MM.1S (cell line): Measurements from ENCODE around the gene AMFR.

Experiments used
- DNase-seq: peaks from one replicate; pipeline ENCODE4 v3.0.0-alpha.2; 2015
- H2AFZ ChIP-seq: fragments of 300-600 bp; sonication (generic); 2 replicates; pipeline ENCODE4 v1.6.0; 2016; ENCODE audit warnings: antibody characterized with exemption, low read length
- H3F3A ChIP-seq: fragments of 300-600 bp; sonication (generic); 2 replicates; pipeline ENCODE4 v1.6.1; 2016; ENCODE audit warnings: mild to moderate bottlenecking, antibody characterized with exemption, low read length, moderate library complexity, mixed read lengths; ENCODE audit not compliant: insufficient read depth
- H3K27ac ChIP-seq: fragments of 300-600 bp; sonication (generic); 2 replicates; pipeline ENCODE4 v1.5.1; 2016; ENCODE audit warnings: mild to moderate bottlenecking, low read length
- H3K27me3 ChIP-seq: fragments of 300-600 bp; sonication (generic); replicated peaks from 2 replicates; pipeline ENCODE4 v1.6.0; 2016; ENCODE audit warnings: low read length; ENCODE audit not compliant: insufficient read depth
- H3K36me3 ChIP-seq: fragments of 300-600 bp; sonication (generic); replicated peaks from 2 replicates; pipeline ENCODE4 v1.6.1; 2016; ENCODE audit warnings: mild to moderate bottlenecking, low read length, mixed read lengths; ENCODE audit not compliant: insufficient read depth
- H3K4me1 ChIP-seq: fragments of 300-600 bp; sonication (generic); 2 replicates; pipeline ENCODE4 v1.6.1; 2016; ENCODE audit warnings: low read length, mixed read lengths
- H3K4me2 ChIP-seq: fragments of 300-600 bp; sonication (generic); 2 replicates; pipeline ENCODE4 v1.6.0; 2016; ENCODE audit warnings: low read depth, low read length
- H3K4me3 ChIP-seq: fragments of 300-600 bp; sonication (generic); 2 replicates; pipeline ENCODE4 v1.5.1; 2016; ENCODE audit warnings: low read length, mixed read lengths
- H3K79me2 ChIP-seq: fragments of 300-600 bp; sonication (generic); 2 replicates; pipeline ENCODE4 v1.6.1; 2016; ENCODE audit warnings: mixed run types, low read length, mixed read lengths
- H3K9ac ChIP-seq: fragments of 300-600 bp; sonication (generic); 2 replicates; pipeline ENCODE4 v1.6.1; 2016; ENCODE audit warnings: low read length, mixed read lengths
- H3K9me2 ChIP-seq: fragments of 300-600 bp; sonication (generic); replicated peaks from 2 replicates; pipeline ENCODE4 v1.6.1; 2016; ENCODE audit warnings: mild to moderate bottlenecking, low read length, mixed read lengths; ENCODE audit not compliant: insufficient read depth
- H3K9me3 ChIP-seq: fragments of 300-600 bp; sonication (generic); replicated peaks from 2 replicates; pipeline ENCODE4 v1.6.1; 2016; ENCODE audit warnings: mild to moderate bottlenecking, low read length, mixed read lengths; ENCODE audit not compliant: insufficient read depth
- H4K20me1 ChIP-seq: fragments of 300-600 bp; sonication (generic); 2 replicates; pipeline ENCODE4 v1.6.1; 2016; ENCODE audit warnings: mild to moderate bottlenecking, low read length, moderate library complexity, mixed read lengths; ENCODE audit not compliant: insufficient read depth
- EZH2 ChIP-seq: fragments of 300-600 bp; sonication (generic); optimal IDR thresholded peaks from 2 replicates; pipeline ENCODE3; 2017; ENCODE audit warnings: low read depth, mild to moderate bottlenecking, antibody characterized with exemption, low read length, mixed read lengths
- EZH2phosphoT487 ChIP-seq: fragments of 300-600 bp; sonication (generic); IDR thresholded peaks from 2 replicates; pipeline ENCODE4 v1.6.1; 2018; ENCODE audit warnings: antibody characterized with exemption, low read length
- TF ChIP-seq, protein P1 (sequence below): fragments of 300-600 bp; sonication (generic); IDR thresholded peaks from 2 replicates; pipeline ENCODE4 v1.5.1; 2016; ENCODE audit warnings: antibody characterized with exemption, low read length, mixed read lengths

Gene AMFR

GRCh38 chr16:56347670-56348069 is 77.7 kb downstream of the AMFR start:
- no peak overlapping the region for H2AFZ ChIP-seq
- H3K27me3 ChIP-seq, result peaks cover 33% of the 10 kb centered on the region

GRCh38 chr16:56347166-56347565 is 78.2 kb downstream of the AMFR start:
- Histone ChIP-seq H3K4me2 (no peak overlapping the region), H3K9ac (no peak overlapping the region), H3K27ac (no peak overlapping the region), H3K9me2 (no peaks in the 10 kb centered on the region), H2AFZ (no peak overlapping the region), H3K4me3 (no peak overlapping the region), H3K79me2 (no peaks in the 10 kb centered on the region), H4K20me1 (no peaks in the 10 kb centered on the region), H3K4me1 (no peaks in the 10 kb centered on the region), H3F3A (no peaks in the 10 kb centered on the region), H3K27me3 (peaks cover 33% of the 10 kb centered on the region), H3K9me3 (no peaks in the 10 kb centered on the region), H3K36me3 (no peaks in the 10 kb centered on the region)
- DNase-seq, result no peak
- TF ChIP-seq EZH2phosphoT487, result no peak
- TF ChIP-seq EZH2, result no peak
- TF ChIP-seq, protein P1, sequence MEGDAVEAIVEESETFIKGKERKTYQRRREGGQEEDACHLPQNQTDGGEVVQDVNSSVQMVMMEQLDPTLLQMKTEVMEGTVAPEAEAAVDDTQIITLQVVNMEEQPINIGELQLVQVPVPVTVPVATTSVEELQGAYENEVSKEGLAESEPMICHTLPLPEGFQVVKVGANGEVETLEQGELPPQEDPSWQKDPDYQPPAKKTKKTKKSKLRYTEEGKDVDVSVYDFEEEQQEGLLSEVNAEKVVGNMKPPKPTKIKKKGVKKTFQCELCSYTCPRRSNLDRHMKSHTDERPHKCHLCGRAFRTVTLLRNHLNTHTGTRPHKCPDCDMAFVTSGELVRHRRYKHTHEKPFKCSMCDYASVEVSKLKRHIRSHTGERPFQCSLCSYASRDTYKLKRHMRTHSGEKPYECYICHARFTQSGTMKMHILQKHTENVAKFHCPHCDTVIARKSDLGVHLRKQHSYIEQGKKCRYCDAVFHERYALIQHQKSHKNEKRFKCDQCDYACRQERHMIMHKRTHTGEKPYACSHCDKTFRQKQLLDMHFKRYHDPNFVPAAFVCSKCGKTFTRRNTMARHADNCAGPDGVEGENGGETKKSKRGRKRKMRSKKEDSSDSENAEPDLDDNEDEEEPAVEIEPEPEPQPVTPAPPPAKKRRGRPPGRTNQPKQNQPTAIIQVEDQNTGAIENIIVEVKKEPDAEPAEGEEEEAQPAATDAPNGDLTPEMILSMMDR, result no peak

More at GRCh38 chr16:56347670-56348069, 77.7 kb downstream of the AMFR start:
- DNase-seq, result no peak
- Histone ChIP-seq H3K9me2 (no peaks in the 10 kb centered on the region), H4K20me1 (no peaks in the 10 kb centered on the region), H3K9me3 (no peaks in the 10 kb centered on the region), H3K79me2 (no peaks in the 10 kb centered on the region), H3K4me3 (no peak overlapping the region), H3F3A (no peaks in the 10 kb centered on the region), H3K36me3 (no peaks in the 10 kb centered on the region), H3K9ac (no peak overlapping the region), H3K27ac (no peak overlapping the region), H3K4me1 (no peaks in the 10 kb centered on the region), H3K4me2 (no peak overlapping the region)
- TF ChIP-seq, protein P1, result no peak
- TF ChIP-seq EZH2phosphoT487 (no peak), EZH2 (no peak)

DNA sequence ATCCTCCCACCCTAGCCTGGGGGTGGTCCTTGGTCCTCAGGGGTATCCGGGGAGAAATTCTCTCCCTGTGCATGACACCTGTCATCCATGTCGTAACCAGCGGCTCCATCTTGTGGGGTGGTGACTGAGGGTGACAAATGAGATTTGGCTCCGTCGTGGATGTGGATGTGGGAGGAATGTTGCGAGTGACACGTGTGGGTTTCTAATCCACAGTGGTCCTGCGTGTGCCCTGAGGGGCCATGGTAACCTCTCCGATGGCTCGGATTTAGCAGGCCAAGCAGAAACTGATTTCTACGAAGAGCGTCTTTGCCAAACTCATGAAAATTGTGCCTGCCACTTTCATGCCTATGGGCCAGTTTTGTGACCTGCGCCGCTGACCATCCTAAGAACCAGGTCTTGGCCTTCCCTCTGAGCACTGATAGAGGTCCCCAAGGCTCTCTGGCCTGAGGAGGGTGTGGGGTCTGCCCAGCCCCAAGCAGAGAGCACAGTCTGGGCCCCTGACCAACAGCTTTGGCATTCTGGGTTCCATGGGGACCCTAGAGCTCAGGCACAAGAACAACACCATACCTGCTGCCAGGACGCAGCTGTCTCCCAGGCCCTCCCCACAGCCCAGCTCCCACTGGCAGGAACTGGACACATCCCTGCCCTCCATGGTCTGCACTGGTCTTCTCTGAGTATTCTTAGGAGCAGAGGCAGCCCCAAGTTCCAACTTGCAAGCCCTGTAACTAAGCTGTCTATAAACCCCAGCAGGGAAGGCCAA is 79.0 kb downstream of the AMFR start:
- no peaks in the 10 kb centered on the region for H3F3A ChIP-seq
- H3K9me2 ChIP-seq, result no peaks in the 10 kb centered on the region
- peaks cover 29% of the 10 kb centered on the region for H3K27me3 ChIP-seq
- no peaks in the 10 kb centered on the region for H3K4me1 ChIP-seq
- no peak for TF ChIP-seq EZH2
- no peak for TF ChIP-seq EZH2phosphoT487
- TF ChIP-seq, protein P1, result no peak
- no peaks in the 10 kb centered on the region for H3K9me3 ChIP-seq
- no peak overlapping the region for H3K4me3 ChIP-seq
- H2AFZ ChIP-seq, result no peak overlapping the region
- DNase-seq, result no peak
- H3K79me2 ChIP-seq, result no peaks in the 10 kb centered on the region
- H3K36me3 ChIP-seq, result no peaks in the 10 kb centered on the region
- no peak overlapping the region for H3K4me2 ChIP-seq
- no peaks in the 10 kb centered on the region for H4K20me1 ChIP-seq
- H3K27ac ChIP-seq, result no peak overlapping the region
- no peak overlapping the region for H3K9ac ChIP-seq
